ENCODE results near the gene SYT4.
"Not testable (repeated sequence)": the region's sequence is repeated elsewhere in the genome, so short reads cannot be mapped to it uniquely, and the experiment has no call there.

The SYT4 gene

GRCh38 chr18:43277164-43277600, at the start of gene SYT4:
Gene SYT4 (minus strand): TSS chr18:43277490. CDS start chr18:43277281, 209 bp downstream.
- FAIRE-seq, result no peak

GRCh38 chr18:43322132-43322531, 44.8 kb upstream of the SYT4 start:
- FAIRE-seq, result no peak

- no peak for FAIRE-seq
Observed at GRCh38 chr18:43314941-43315340, 37.7 kb upstream of the SYT4 start.

GRCh38 chr18:43312891-43313290, 35.6 kb upstream of the SYT4 start:
- FAIRE-seq, result no peak

- no peak for FAIRE-seq
Observed at GRCh38 chr18:43310239-43310638, 32.9 kb upstream of the SYT4 start.

- no peak for FAIRE-seq
Observed at GRCh38 chr18:43303376-43303775, 26.1 kb upstream of the SYT4 start.

- not testable (repeated sequence) for FAIRE-seq
Observed at GRCh38 chr18:43286187-43286586, 8.9 kb upstream of the SYT4 start.

- no peak for FAIRE-seq
Observed at GRCh38 chr18:43283299-43283698, 6.0 kb upstream of the SYT4 start.

- FAIRE-seq, result no peak
Observed at GRCh38 chr18:43279015-43279744, 1.9 kb upstream of the SYT4 start.

GRCh38 chr18:43278355-43278754, 1.1 kb upstream of the SYT4 start:
- FAIRE-seq, result no peak

GRCh38 chr18:43276491-43276890, 799 bp downstream of the SYT4 start:
- FAIRE-seq, result no peak

GRCh38 chr18:43275546-43275945, 1.7 kb downstream of the SYT4 start:
- FAIRE-seq, result no peak

- no peak for FAIRE-seq
Observed at GRCh38 chr18:43274526-43274925, 2.8 kb downstream of the SYT4 start.

- peak; percentile 98 for FAIRE-seq
Observed at GRCh38 chr18:43271593-43272432, 5.5 kb downstream of the SYT4 start.

GRCh38 chr18:43267818-43268217, 9.5 kb downstream of the SYT4 start:
- no peak for FAIRE-seq

- FAIRE-seq, result no peak
Observed at GRCh38 chr18:43265465-43265864, 11.8 kb downstream of the SYT4 start.

GRCh38 chr18:43248610-43249249, 28.6 kb downstream of the SYT4 start:
- no peak for FAIRE-seq

GRCh38 chr18:43247944-43248343, 29.3 kb downstream of the SYT4 start:
- FAIRE-seq, result no peak

- FAIRE-seq, result no peak
Observed at GRCh38 chr18:43238429-43238828, 38.9 kb downstream of the SYT4 start.

- no peak for FAIRE-seq
Observed at GRCh38 chr18:43236921-43237320, 40.4 kb downstream of the SYT4 start.

- FAIRE-seq, result no peak
Observed at GRCh38 chr18:43234889-43235288, 42.4 kb downstream of the SYT4 start.

- FAIRE-seq, result no peak
Observed at GRCh38 chr18:43222501-43222900, 54.8 kb downstream of the SYT4 start.

GRCh38 chr18:43220691-43221090, 56.6 kb downstream of the SYT4 start:
- FAIRE-seq, result no peak

All from A204.1 (cell line).